SK-N-DZ (cell line): ENCODE data around the gene MDM2. TPM values are rescaled to one million over a fixed set of nuclear protein-coding genes. Genes with fewer than 3 reads are reported as not detected.

Experiments
- DNase-seq: peaks from one replicate; pipeline ENCODE4 v3.0.0-alpha.2; 2015; ENCODE audit warnings: low spot score
- polyA plus RNA-seq, 2 experiments: library from polyadenylated mRNA; depleted of rRNA; stranded (reverse); fragments of >200 nt; gene quantifications; 2 replicates each; pipeline ENCODE4 v1.2.3, GENCODE V29; 2014

MDM2 gene
- polyA plus RNA-seq (2014; cell fraction: cytosol; rRNA removed), result 23.7 and 34.1 TPM in 2 replicates
- polyA plus RNA-seq (2014; cell fraction: nucleus; rRNA removed), result 15.9 and 18.8 TPM in 2 replicates

DNA sequence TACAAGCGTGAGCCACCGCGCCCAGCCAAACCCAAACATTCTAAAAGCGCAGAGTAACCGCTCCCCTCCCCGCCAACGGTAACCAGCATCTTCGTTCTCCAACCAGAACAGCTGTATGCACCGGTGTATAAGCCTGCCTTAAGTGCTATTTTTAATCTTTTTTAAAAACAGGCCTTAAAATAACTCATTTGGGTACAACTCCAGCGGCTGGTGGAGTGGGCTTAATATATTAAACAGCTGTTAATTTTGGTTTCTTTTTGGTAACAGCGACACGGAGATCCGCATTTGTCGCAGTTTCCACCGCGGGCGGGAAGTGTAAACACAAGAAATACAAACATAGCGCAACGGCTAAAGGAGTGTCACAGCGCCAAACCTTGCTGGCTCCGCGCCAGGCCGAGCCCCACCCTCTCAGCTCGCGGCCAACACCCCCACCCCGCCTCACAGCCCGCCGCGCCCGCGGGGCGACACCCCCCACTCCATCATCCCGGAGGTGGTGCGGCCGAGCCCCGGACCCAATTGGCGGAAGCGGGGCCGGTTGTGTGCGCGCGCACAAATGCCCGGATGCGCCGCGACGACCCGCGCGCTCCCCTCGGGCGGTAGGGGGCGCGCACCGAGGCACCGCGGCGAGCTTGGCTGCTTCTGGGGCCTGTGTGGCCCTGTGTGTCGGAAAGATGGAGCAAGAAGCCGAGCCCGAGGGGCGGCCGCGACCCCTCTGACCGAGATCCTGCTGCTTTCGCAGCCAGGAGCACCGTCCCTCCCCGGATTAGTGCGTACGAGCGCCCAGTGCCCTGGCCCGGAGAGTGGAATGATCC lies at the start of gene MDM2:
Gene MDM2, plus strand, starts transcription at position 602 of the 812 bp plus-strand sequence. CDS start 301 bp downstream, outside the sequence.
- DNase-seq, result peak; percentile 92

DNA sequence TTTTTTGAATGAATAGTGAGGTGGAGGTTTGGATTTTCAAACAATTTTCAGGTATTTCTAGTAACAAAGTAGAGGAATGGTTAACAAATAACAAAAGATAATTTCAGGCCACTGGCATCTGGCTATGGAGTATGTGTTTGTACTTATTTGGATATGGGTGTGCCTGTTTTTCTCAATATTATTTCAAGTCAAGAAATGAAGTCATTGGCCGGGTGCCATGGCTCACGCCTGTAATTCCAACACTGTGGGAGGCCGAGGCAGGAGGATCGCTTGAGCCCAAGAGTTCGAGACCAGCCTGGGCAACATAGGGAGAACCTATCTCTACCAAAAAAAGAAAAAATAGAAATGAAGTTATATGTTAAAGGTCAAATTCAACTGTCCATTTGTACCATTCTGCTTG lies 48.1 kb upstream of the MDM2 start:
- no peak for DNase-seq

DNA sequence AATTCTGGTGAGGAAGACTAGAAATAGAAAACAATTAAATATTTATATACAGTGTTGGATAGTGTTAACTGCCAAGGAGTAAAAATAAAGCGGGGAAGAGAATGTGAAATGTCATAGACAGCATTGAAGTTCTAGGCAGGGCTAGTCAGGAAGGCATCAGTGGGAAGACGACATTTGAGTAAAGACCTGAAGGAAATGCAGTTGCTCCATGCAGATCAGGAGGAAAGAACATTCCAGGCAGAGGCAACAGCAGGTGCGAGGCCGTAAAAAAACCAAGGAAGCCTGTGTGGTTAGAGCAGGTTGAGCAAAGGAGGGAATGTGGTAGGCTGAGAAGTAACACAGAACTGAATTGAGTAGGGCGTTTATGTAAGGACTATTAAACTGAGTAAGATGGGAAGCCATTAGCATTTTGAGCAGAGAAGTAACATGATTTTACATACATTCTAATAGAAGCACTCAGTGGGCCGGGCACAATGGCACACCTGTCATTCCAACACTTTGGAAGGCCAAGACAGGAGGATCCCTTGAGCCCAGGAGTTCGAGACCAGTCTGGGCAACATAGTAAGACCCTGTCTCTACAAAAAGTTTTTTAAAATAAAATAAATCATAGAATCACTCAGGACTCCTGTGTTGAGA lies 47.1 kb upstream of the MDM2 start:
- DNase-seq, result no peak

DNA sequence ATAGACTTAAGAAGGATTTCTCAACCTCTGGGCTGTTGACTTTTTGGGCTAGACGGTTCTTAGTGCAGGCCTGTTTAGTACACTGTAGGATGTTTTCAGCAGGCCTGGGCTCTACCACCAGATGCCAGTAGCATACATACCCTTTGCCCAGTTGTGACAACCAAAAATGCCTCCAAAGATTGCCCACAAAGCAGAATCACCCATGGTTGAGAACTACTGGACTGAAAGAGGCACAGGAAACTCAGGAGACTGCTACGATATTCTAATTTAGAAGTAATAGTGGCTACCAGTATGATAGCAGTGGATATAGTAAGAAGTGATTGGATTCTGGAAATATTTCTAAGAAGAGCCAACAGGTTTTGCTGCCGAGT lies 46.5 kb upstream of the MDM2 start:
- DNase-seq, result no peak

DNA sequence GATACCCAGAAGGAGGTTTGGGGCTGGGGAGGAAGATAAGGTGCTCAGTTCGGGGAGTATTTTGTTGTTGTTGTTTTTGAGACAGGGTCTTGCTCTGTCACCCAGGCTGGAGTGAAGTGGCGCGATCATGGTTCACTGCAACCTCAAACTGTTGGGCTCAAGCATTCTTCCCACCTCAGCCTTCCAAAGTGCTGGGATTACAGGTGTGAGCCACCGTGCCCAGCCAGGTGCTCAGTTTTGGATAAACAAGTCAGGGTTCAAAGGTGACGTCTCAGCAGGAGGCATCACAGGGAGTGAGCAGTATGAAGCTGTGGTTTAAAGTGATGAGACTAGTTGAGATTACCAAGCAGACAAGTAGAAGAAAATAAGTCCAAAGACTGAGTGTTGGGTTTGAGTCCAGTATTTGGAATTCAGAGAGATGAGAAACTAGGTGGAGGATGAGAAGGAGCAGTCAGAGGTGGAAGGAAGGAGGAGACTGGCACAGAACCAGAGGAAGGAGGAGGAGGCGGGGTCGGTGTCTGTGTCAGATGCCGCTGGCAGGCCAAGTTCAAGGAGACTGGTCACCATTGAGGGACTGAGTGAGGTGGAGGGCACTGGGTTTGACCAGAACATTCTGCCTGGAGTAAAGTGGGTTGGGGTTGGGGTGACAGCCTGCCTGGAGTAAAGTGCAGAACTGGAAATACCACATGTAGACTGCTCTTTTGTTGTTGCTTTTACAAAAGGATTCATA lies 45.9 kb upstream of the MDM2 start:
- no peak for DNase-seq

DNA sequence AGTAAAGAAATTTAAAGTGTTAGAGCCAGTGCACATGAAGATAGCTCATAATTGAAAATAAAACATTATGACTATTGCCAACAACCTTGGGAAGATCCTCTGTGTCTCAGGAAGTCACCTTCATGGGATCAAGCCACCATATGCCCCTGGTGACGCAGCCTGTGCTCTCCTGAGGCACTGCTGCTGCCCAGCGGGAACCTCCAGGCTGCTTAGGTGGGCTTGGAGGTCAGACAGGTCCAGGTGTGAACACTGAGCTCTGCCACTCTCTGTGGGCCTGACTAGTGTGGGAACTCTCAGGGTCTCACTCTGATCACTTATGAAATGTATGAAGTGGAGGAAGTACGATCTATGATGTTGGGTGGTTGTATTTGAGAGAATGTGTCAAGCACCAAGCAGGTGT lies 45.3 kb upstream of the MDM2 start:
- DNase-seq, result no peak

DNA sequence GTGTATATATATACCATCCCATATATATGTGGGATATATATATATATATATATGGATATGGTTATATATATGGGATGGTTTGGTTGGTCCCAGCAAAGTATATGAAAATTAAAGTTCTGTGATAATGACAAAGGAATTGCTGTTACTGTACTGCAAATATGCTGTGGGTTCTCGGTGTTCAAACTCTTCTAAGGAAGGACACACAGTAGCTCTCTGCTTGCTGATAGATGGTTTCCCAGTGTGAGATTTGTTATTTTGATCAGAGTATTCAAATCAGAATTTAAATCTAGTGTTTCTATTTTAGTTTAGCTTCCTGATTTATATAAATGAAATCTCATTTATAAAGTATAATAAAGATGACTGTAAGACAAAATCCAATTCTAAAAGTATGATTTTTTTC lies 42.3 kb upstream of the MDM2 start:
- no peak for DNase-seq

DNA sequence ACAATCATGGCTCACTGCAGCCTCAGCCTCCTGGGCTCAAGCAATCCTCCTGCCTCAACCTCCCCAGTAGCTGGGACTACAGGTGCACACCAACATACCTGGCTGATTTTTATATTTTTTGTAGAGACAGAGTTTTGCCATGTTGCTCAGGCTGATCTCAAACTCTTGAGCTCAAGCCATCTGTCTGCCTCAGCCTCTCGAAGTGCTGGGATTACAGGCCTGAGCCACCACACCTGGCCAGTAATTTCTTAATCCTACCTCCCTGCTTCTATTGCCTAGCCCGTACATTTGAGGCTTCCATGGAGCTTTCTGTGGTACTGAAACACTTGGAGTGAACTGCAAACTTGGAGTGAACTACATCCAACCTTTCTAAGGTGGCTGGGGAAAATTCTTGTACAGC lies 41.3 kb upstream of the MDM2 start:
- no peak for DNase-seq

DNA sequence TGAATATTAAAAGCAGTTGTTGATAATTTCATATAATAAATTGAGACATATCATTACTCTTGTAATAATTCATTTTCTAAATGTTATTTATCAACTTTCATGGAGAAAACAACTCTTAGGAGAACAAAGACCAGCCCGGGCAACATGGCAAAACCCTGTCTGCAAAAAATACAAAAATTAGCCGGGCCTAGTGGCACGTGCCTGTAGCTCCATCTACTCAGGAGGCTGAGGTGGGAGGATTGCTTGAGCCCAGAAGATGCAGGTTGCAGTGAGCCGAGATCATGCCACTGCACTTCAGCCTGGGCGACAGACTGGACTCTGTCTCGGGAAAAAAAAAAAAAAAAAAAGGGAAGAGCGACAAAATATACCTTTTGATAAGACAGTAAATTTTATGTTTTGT lies 40.8 kb upstream of the MDM2 start:
- DNase-seq, result no peak

DNA sequence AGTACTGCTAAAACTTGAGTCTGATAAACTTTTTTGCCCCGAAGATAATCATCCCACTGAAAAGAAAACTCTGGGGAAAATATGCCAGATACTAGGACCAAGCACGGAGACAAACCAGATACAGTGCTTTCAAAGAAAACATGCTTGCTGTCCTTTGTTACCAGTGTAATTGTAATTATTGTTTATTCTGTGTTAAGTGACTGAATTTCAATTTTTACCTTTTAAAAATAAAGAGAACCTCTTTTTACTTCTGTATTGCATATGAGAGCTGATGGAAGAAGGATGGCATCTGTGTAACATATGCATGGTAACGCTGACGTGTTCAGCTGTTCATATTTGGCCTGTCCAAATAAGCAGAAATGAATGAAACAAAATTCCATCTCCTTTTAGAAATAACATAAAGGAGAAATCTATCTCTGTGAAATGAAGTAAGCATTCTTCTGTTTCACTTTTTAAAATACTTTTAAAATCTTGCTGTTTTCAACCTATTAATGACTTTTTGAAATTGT lies 39.5 kb upstream of the MDM2 start:
- DNase-seq, result no peak

DNA sequence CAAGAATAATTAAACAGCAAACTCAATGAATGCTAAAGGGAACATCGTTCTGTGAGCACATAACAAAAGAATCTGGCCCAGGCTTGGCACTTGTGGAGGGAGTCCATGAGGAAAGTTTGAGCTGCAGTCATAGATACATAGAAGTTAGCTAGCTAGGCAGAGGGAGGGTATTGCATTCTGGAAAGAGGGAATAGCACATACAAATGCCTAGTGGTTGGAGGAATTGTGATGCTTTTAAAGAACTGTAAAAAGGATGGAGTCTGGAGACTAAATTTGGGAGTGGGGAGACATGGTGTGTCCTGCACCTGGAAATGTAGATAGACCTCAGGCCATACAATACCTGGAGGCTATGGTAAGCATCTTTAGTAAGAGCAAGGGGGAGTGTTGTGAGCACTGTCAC lies 38.0 kb upstream of the MDM2 start:
- no peak for DNase-seq

DNA sequence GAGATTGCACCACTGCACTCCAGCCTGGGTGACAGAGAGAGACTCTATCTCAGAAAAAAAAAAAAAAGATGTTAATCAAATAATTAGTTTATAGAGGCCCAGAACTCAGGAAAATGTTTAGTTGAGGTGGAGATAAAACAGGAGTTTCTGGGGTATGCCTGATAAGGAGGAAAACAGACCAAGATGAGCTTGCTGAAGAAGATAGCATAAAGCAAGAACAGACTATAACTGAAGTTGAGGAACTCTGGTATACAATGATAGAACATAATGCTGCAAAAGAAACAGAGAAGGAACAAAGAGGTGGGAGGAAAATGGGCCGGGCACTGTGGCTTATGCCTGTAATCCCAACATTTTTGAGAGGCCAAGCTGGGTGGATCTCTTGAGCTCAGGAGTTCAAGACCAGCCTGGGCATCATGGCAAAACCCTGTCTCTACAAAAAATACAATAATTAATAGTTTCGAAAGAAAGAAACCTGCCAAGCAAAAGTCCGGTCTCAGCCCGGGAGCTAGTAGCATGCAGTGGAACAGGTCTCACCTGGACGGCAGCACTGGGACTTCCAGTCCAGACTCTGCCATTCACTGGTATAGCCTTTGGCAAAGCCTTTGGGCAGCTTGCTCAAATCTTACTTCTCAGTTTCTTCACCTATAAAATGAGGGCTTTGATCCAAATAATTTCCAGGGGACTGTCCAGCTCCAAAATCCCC lies 36.6 kb upstream of the MDM2 start:
- peak; percentile 57 for DNase-seq

DNA sequence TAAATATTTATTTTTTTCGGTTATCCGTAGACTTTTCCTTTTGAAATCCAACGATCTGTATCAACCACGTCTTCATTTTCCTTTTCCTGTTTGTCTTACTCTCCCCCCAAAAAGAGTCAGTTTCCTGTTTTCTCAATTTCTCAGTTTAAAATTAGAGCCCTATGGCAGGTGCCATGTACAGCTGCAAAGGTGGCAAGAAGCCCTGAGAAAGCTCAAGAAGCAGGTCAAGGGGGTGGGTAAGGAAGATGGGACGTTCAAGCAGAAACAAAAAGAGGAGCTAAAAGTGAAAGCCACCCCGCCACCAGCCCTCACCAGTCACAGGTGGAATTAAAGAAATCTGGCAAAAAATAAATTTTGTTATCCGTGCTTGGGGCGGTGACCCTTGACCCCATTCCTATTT lies 35.3 kb upstream of the MDM2 start:
- no peak for DNase-seq

DNA sequence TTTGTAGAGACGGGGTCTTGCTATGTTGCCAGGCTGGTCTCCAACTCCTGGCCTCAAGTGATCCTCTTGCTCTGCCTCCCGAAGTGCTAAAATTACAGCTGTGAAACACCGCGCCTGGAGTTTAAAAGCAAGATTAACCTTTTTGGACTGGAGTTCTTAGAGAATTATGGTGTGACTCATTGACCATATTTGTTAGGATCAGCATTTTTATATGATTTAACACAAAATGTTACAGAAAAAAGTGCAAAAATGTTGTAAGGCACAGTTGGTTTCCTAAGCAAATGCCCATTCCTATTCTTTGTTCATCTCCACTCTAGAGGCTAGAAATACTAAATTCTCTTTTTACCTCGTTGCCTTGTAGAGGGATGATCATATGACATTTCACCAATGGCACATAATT lies 34.4 kb upstream of the MDM2 start:
- no peak for DNase-seq

DNA sequence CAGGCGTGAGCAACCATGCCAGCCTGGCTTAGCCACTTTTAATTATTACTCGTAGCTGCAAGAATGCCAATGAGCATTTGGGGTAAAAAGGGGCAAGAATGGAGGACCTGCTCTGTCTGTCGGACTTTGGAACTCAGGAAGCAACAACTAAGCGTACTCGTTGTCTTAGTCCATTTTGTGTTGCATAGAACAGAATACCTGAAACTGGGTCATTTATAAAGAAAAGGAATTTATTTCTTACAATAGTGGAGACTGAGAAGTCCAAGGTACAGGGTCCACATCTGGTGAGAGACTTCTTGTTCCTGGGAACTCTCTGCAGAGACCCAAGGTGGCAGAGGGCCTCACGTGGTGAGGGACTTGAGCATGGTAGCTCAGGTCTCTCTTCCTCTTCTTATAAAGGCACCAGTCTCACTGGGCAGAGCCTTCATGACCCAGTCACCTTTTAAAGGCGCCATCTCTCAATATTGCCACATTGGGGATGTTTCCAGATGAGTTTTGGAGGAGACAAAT lies 32.8 kb upstream of the MDM2 start:
- no peak for DNase-seq

DNA sequence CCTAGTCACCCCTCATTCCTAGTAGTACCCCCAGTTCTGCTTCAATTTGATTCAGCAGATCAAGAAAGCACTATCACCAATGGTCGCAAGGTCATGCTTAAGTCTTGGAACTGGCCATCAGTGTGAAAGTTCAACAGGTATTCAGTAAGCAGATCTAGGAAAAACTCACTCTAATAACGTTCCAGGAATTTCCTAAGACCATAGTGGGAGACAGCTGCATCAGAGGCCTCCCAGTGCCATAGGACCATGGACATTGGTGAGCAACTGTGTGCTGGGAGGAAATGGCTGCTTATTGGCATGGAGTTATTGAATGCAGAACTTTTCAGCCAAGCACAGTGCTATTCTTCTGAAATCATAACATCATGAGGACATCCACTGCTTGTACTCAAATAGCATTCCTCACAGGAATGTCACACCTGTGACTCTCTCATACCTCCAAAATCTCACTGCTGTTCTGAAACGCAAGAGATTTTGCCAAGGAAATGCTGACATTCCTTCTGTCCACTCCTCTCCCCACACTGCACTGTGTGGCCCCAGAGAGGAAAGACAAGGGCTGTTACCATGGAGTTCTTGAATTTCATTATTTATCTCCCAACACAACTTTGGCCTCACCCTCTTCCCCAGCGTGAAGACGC lies 30.9 kb upstream of the MDM2 start:
- no peak for DNase-seq

DNA sequence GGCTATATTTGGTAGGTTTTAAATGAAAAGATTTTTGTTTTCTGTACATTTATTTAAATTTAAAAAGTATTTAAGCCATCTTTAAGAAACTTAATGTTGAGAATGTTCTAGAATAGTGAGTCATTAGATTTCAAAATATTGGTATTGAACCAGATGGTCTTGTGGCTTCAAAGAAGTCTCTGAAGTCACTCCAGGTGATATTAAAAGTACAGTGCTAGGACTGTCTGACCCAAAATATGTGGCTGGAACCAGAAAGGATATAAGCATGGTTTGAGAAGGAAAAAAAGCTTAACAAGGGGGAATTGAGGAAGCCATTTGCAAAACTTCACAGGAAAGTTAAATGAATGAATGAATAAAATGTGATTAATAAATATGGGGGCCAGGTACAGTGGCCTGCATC lies 28.7 kb upstream of the MDM2 start:
- DNase-seq, result no peak

DNA sequence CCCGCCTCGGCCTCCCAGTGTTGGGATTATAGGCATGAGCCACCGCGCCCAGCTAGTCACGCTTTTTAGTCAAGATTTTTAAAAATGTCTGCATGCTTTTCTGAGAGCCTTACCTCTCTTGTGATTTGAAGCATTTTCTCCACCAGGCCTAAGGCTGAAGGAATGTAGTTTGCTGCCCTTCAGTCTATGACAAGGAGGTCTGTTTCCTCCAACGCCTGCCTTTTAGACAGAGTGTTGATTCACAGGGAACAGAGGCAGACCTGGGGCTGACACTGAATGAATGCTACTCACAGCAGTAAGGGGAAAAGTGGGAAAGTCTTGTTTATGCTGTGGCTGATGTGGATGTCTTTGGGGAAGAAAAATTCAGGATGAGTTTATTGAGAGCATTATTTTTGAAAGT lies 27.2 kb upstream of the MDM2 start:
- no peak for DNase-seq

DNA sequence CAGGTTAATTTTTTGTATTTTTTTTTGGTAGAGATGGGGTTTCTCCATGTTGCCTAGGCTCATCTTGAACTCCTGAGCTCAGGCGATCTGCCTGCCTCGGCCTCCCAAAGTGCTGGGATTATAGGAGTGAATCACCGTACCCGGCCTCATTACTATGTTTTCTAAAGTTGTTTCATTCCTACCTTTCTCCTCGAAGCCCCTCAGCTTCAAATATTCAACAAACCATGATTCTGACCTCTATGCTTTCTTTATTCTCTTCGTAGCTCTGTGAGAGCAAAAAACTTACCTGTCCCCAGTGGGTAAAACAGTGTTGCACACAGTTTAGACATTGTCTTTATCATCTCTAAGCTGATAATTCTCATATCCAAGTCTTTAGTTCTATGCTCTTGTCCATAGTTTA lies 26.2 kb upstream of the MDM2 start:
- DNase-seq, result no peak

DNA sequence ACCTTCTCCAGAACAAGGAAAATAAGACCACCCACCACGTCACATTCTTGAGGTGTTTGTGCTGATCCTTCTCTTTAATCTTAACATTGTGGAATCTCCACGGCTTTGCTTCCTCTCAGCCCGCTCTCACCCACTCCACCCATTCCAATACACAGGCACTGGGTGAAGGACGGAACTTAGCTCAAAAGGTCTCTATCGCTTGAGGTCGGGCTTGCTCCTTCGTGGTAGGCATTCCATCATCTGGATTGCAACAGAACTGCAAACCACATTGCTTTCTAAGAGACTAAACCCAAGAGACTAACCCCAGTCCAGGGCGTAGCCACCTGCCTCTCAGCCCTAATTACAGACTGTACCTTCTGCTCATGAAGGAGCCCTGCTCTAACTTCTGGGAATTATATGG lies 24.0 kb upstream of the MDM2 start:
- DNase-seq, result no peak

DNA sequence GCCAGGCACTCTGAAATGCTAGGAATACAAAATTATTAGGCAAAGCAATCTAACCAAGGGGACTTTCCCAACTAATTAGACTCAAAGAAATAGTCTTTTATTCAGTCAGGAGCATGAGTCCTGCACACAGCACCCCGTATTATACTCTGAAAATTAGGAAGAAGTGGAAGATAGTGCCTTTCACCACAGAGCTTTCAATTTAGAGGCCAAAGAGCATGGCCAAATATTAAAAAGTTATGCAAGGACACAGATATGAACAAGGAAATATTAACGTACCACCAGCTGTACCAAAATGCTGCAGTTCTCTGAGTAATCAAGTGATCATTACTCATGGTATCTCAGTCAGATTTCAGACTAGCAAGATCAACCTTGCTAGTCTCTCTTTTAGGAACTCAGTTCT lies 22.6 kb upstream of the MDM2 start:
- DNase-seq, result no peak
